HG03460 (cell line): Measurements from ENCODE around the gene SNX33.
"Not testable (repeated sequence)": the region's sequence is repeated elsewhere in the genome, so short reads cannot be mapped to it uniquely, and the experiment has no call there.

Experiments used
- ATAC-seq: cut with Tn5 transposase; IDR thresholded peaks from one replicate; pipeline ENCODE4 v1.9.1; 2021; ENCODE audit not compliant: unreplicated experiment

Gene SNX33

DNA sequence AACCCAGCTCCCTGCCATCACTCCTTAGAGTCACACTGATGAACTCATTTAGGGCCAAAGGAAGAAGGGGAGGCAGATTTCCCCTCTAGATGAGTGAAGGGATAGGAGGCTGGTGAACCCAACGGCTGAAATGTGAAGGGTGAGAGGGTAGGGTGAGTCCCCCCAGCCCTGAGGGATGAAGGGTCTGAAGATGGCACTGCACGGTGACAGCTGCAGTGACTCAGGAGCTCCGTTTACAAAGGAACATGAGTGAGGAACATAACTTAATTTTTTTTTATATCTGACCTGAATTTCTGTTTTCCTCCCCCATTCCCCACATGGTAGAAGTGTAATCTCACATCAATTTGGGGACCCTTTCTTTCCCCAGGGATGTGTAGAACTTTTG lies 14.0 kb downstream of the SNX33 start:
- no peak for ATAC-seq

- no peak for ATAC-seq
Measured at GRCh38 chr15:75662823-75663519, 15.3 kb downstream of the SNX33 start.

- no peak for ATAC-seq
Measured at GRCh38 chr15:75663931-75664421, 16.3 kb downstream of the SNX33 start.

GRCh38 chr15:75666823-75667501 lies 19.2 kb downstream of the SNX33 start:
- no peak for ATAC-seq

DNA sequence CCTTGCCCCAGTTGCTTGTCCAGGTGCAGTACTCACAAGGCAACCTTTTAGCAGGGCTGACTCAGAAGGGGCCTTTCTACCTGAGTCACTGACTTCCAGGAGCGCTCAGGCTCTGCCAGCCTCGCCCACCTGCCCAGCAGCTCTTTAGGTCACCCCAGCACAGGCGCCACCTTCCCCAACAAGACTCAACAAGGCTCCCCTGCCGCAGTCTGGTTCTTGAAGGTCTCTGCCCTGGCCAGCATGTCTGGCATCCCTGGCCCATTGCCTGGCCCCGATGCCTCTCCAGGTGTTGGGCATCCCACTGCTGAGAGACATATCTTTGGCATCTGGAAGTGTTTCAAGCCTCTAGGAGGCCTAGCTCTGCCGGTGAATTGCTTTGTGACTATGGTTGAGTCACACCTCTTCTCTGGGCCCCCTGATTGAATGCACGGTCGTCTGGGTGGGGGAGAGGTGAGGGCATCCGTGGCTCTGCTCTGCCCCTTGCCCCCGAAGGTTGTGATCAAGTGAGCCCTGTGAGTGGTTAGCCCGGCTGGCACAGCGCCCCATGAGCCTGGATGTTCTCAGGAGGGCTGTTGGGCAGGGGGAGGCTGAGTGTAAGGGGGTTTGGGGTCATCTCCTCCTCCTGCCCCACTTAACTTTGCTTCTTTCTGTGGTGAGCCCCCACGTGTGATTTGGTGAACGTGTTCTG lies 21.6 kb downstream of the SNX33 start:
- no peak for ATAC-seq

- ATAC-seq, result no peak
Measured at GRCh38 chr15:75669879-75670212, 22.1 kb downstream of the SNX33 start.

DNA sequence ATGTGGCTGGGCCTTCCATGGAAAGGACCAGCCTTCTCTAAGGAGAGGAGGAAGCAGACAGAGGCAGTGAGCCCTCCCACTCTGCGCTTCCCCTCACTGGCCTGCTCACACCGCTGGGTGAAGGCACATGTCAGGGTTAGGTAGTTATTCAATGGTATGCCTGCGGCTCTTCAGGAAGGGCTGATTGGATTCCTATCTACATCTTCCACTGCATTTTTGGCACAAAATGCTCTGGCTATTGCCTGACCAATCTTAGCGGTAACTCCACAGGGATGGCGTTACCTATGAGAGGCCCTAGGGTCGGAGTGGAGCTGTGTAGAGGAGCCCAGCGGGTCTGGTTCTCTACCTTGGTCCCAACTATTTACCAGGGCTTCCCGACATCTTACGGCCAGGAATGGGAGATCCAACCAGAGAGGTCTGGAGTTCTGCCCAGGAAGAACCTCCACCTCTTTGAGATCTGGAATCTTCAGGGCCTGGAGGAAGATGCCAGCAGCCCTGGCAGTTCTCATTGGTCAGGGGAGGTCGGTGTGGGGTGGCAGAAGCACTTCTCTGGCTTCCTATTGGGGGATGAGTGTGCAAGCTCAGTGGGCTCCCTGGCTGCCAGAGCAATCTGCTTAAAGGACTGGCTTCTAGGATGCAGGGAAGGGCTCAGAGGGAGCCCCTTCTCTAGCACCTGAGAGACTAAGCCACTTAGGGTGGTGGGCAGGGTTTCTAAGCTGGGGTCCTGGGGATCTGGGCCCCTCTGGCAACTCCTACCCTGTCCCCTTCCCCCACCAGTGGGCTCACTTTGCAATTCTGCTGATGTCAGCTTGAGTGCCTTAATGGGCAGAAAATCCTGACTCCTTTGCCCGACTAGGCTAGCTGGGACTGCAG lies 24.3 kb downstream of the SNX33 start:
- no peak for ATAC-seq

DNA sequence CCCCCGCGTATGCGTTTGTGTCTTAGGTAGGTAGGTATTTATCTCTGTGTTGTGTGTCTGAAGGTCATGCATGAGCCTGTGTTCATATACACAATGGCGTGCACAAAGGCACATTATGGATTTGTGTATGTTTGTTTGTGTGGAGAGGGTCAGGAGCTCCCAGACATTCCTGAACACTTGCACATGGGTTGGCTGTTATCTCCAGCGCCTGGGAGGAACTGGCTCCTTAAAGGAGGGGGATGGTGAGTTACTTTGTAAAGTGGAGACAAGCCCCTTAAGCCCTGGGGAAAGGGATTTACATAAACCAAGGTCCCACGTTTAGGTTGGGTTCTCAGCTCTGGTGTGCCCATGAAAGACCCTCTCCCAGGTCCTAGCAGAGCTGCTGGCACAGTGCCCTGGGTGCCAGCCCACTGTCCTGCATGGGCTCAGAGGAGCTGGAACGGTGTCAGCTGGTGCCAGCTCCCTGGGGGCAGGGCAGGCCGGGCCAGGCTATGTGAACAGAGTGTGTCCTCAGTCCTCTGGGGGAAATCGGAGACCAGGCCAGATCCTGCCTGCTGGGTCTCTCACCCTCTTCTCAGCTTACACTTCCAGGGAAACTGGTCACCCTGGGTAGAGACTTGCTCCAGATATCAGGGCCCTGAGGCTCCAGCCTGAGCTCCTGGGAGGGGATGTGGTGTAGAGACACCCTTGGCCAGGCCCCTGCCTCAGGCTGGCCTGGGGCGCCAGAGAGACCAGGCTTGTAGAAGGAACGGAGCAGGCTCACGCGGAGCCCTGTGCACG lies 25.1 kb downstream of the SNX33 start:
- no peak for ATAC-seq

- ATAC-seq, result no peak
Measured at GRCh38 chr15:75673426-75674235, 25.9 kb downstream of the SNX33 start.

DNA sequence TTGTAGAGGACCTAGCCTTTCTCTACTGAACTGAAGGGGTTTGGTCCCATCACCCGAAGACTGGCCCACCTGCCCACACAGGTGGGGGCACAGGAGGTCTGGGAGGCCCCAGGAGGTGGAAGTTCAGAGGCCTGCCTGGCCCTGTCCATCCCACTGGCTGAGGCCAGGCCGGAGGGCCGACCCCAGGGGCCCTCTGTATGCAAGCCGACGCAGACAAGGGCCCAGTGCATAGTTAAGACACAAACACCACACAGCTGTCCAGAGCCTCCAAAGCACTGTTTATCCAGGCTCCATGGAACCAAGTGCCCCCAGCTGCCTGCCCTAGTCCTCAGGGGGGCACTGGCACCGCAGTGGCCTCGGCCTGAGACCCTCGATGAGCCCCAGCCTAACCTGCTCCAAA lies 26.7 kb downstream of the SNX33 start:
- no peak for ATAC-seq

GRCh38 chr15:75675579-75676404 lies 28.1 kb downstream of the SNX33 start:
- ATAC-seq, result no peak

DNA sequence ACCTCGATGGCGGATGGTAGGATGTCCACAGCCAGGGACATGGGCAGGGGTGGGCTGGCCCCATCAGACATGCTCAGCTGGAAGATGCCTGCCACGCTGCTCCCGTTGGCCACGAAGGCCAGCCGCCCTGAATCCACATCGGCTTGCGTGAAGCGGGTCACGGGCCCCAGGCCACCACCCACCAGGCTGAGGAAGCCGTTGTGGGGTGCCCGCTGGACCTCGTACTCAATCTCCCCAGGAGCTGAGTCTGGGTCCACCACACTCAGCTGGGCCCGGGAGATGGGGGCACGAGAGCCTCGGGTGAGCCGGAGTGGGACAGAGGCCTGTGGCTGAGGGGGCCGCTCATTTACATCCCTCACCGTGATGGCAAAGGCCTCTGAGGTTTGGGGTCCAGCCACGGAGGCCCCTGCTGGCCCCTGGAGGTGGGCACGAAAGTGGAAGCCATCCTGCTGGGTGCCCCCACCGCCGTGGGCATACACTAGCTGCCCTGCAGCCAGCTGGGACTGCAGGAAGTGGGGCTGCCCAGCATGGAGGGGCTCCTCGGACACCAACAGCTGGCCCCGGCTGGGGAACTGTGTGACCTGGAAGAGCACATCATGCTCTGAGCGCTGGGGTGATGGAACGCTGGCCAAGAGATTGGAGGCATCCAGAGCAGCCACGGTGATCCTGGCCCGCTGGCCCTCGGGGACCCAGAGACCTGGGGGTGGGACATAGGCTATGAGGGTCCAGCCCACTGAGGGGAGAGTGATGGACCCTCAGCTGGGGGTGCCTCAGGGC lies 29.2 kb downstream of the SNX33 start:
- no peak for ATAC-seq

DNA sequence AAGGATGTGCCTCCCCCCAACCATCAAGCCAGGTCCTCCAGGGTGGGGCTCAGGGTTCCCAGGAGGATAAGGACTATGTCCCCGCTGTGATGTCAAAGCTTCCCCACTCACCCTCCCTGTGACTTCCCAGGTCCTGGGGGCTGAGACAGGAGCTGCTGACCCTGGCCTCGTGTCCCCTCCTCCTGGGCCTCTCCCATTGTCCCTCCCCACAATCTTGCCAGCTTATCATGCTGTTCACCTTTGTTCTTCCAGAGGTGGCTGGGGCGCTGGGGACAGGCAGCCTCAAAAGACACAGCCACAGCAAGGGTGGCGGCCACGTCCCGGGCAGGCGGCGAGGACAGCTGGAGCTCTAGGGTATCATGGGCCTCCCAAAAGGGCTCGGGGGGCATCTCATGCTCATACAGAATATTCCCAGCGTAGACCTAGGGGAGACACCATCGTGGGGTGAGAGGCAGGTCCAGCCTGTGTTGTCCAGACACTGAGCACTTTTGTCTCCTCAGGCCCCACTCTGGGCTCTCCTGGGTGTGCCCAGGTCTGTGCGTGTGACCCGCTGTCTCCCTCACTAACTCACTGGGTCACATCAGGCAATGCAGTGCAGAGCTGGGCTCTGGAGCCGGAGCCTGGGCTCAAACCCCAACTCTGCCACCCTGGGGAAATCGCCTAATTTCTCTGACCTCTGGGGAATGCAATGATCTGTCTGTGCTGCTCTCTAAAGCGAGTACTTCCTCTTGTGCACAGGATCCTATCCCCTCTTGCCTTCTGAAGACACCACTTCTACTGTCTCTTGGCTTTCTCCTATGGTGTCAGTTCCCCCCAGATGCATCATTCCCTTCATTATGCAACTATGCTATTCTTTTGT lies 30.0 kb downstream of the SNX33 start:
- no peak for ATAC-seq

GRCh38 chr15:75678324-75678690 lies 30.6 kb downstream of the SNX33 start:
- not testable (repeated sequence) for ATAC-seq

GRCh38 chr15:75680007-75680789 lies 32.5 kb downstream of the SNX33 start:
- no peak for ATAC-seq
